H1 (cell line): ENCODE data around the gene PVALB. TPM values are rescaled to one million over a fixed set of nuclear protein-coding genes. Genes with fewer than 3 reads are reported as not detected.

ENCODE experiments used
- CTCF ChIA-PET: fragments of 300-600 bp; sonication (Branson Sonifier 250); formaldehyde crosslinking; loops from one replicate; lab custom pipeline; 2021; ENCODE audit not compliant: partially characterized antibody; lab: Charles Lee
- POLR2A ChIA-PET: fragments of 300-600 bp; sonication (Branson Sonifier 250); formaldehyde crosslinking; loops from one replicate; lab custom pipeline; 2021; ENCODE audit warnings: inconsistent platforms; ENCODE audit not compliant: partially characterized antibody; lab: Charles Lee
- DNase-seq, 2 experiments: peaks; one replicate each; pipeline versions ENCODE4 v3.0.0 to v3.0.0-alpha.2; 2010 to 2022; ENCODE audit warnings: low spot score in 2 of 2, low read depth in 1 of 2, mixed read lengths in 1 of 2
- FAIRE-seq: peaks from 2 replicates; lab custom pipeline; 2011; peaks lifted over from hg19 to GRCh38; lab: Jason Lieb, UNC
- H2AFZ ChIP-seq: 2 replicates; pipeline ENCODE4 v1.8.1; 2012; ENCODE audit warnings: low read length, inconsistent platforms
- H2AK5ac ChIP-seq: 2 replicates; pipeline ENCODE4 v1.6.1; 2013; ENCODE audit warnings: low read depth, low read length
- H2BK120ac ChIP-seq: replicated peaks from 2 replicates; pipeline ENCODE3; 2013; ENCODE audit warnings: low read depth, low read length, inconsistent platforms
- H2BK12ac ChIP-seq: 2 replicates; pipeline ENCODE4 v1.6.1; 2013; ENCODE audit warnings: low read depth, low read length
- H2BK15ac ChIP-seq: 2 replicates; pipeline ENCODE4 v1.6.1; 2013; ENCODE audit warnings: low read length
- H2BK20ac ChIP-seq: 2 replicates; pipeline ENCODE4 v1.6.1; 2013; ENCODE audit warnings: low read length
- H2BK5ac ChIP-seq: 2 replicates; pipeline ENCODE4 v1.6.1; 2013; ENCODE audit warnings: low read depth, low read length
- H3K14ac ChIP-seq: 2 replicates; pipeline ENCODE4 v1.6.1; 2013; ENCODE audit warnings: inconsistent platforms; ENCODE audit not compliant: insufficient read length
- H3K18ac ChIP-seq: 2 replicates; pipeline ENCODE4 v1.6.1; 2013; ENCODE audit warnings: low read length; ENCODE audit errors: extremely low read depth
- H3K23ac ChIP-seq: 2 replicates; pipeline ENCODE4 v1.6.1; 2013; ENCODE audit warnings: inconsistent platforms; ENCODE audit not compliant: insufficient read length
- H3K23me2 ChIP-seq: 2 replicates; pipeline ENCODE4 v1.6.1; 2013; ENCODE audit warnings: low read depth, low read length
- H3K27ac ChIP-seq: 2 replicates; pipeline ENCODE4 v1.6.1; 2011; ENCODE audit warnings: low read depth, low read length, inconsistent platforms
- H3K27me3 ChIP-seq, 4 experiments: replicated peaks in 1 of 4; 1 replicate in 1 of 4; 2 replicates in 3 of 4; pipeline versions ENCODE4 v1.6.1 to v1.8.1; 2011 to 2013; ENCODE audit warnings: low read length in 3 of 4, mild to moderate bottlenecking in 3 of 4, inconsistent platforms in 2 of 4, mixed read lengths in 2 of 4, moderate library complexity in 1 of 4; ENCODE audit not compliant: control insufficient read depth in 3 of 4, insufficient read depth in 3 of 4; ENCODE audit errors: extremely low read depth in 1 of 4
- H3K36me3 ChIP-seq, 4 experiments: 2 replicates each; pipeline versions ENCODE4 v1.6.1 to v1.8.1; 2011 to 2013; ENCODE audit warnings: mild to moderate bottlenecking in 4 of 4, low read length in 3 of 4, moderate library complexity in 2 of 4, control low read depth in 1 of 4, inconsistent platforms in 1 of 4; ENCODE audit not compliant: insufficient read depth in 4 of 4, control insufficient read depth in 2 of 4
- H3K4ac ChIP-seq: replicated peaks from 2 replicates; pipeline ENCODE3; 2013; ENCODE audit warnings: low read length, low read depth, mixed read lengths, inconsistent platforms; ENCODE audit not compliant: insufficient read length
- H3K4me1 ChIP-seq, 4 experiments: replicated peaks in 1 of 4; 1 replicate in 1 of 4; 2 replicates in 3 of 4; pipeline versions ENCODE4 v1.6.1 to v1.8.1; 2011 to 2013; ENCODE audit warnings: low read length in 3 of 4, inconsistent platforms in 2 of 4, mixed read lengths in 1 of 4; ENCODE audit not compliant: insufficient read depth in 4 of 4, control insufficient read depth in 3 of 4
- H3K4me2 ChIP-seq, 2 experiments: 2 replicates each; pipeline versions ENCODE4 v1.6.1 to v1.8.1; 2011 to 2013; ENCODE audit warnings: low read depth in 2 of 2, low read length in 2 of 2, control low read depth in 1 of 2, inconsistent platforms in 1 of 2, mild to moderate bottlenecking in 1 of 2; ENCODE audit not compliant: insufficient read depth in 1 of 2
- H3K4me3 ChIP-seq, 4 experiments: fragments of 200-600, 300-600 bp in 1 of 4; sonication (generic), shearing (Covaris generic), sonication (Bioruptor Twin) in 1 of 4; 2 replicates each; pipeline versions ENCODE4 v1.5.1 to v1.8.1; 2011 to 2016; ENCODE audit warnings: low read length in 4 of 4, low read depth in 3 of 4, control low read depth in 2 of 4, inconsistent platforms in 2 of 4, mild to moderate bottlenecking in 2 of 4, mixed read lengths in 1 of 4, moderate library complexity in 1 of 4; ENCODE audit not compliant: insufficient read depth in 2 of 4; ENCODE audit errors: extremely low read depth in 1 of 4
- H3K56ac ChIP-seq: replicated peaks from 2 replicates; pipeline ENCODE3; 2013; ENCODE audit warnings: low read depth, mild to moderate bottlenecking, mixed read lengths, low read length, inconsistent platforms; ENCODE audit not compliant: insufficient read length
- H3K79me1 ChIP-seq: 2 replicates; pipeline ENCODE4 v1.6.1; 2013; ENCODE audit warnings: low read depth, low read length, control low read depth
- H3K79me2 ChIP-seq, 2 experiments: 2 replicates each; pipeline versions ENCODE4 v1.6.1 to v1.8.1; 2012 to 2013; ENCODE audit warnings: low read length in 2 of 2, mild to moderate bottlenecking in 2 of 2, inconsistent platforms in 1 of 2; ENCODE audit not compliant: insufficient read depth in 2 of 2, control insufficient read depth in 1 of 2
- H3K9ac ChIP-seq, 4 experiments: replicated peaks in 1 of 4; 1 replicate in 1 of 4; 2 replicates in 3 of 4; pipeline versions ENCODE4 v1.6.1 to v1.8.1; 2011 to 2013; ENCODE audit warnings: low read depth in 3 of 4, low read length in 3 of 4, control low read depth in 2 of 4, mild to moderate bottlenecking in 2 of 4, moderate library complexity in 2 of 4, inconsistent platforms in 1 of 4; ENCODE audit errors: extremely low read depth in 1 of 4
- H3K9me3 ChIP-seq, 2 experiments: 2 replicates each; pipeline versions ENCODE4 v1.6.1 to v1.8.1; 2012 to 2013; ENCODE audit warnings: mild to moderate bottlenecking in 2 of 2, moderate library complexity in 2 of 2, control low read depth in 1 of 2, inconsistent platforms in 1 of 2, low read depth in 1 of 2, low read length in 1 of 2, mixed read lengths in 1 of 2; ENCODE audit not compliant: insufficient read depth in 2 of 2
- H4K20me1 ChIP-seq, 2 experiments: replicated peaks in 1 of 2; 2 replicates each; pipeline versions ENCODE3 to v1.8.1; 2011 to 2013; ENCODE audit warnings: inconsistent platforms in 2 of 2, low read length in 2 of 2, mild to moderate bottlenecking in 1 of 2; ENCODE audit not compliant: insufficient read depth in 2 of 2, control insufficient read depth in 1 of 2
- H4K5ac ChIP-seq: 2 replicates; pipeline ENCODE4 v1.6.1; 2013; ENCODE audit warnings: low read length, low read depth, mixed read lengths, inconsistent platforms; ENCODE audit not compliant: insufficient read length
- H4K8ac ChIP-seq: 2 replicates; pipeline ENCODE4 v1.8.0; 2013; ENCODE audit warnings: mild to moderate bottlenecking, moderate library complexity, low read length, inconsistent platforms; ENCODE audit not compliant: insufficient read depth; ENCODE audit errors: extremely low read depth
- H4K91ac ChIP-seq: replicated peaks from 2 replicates; pipeline ENCODE3; 2013; ENCODE audit warnings: low read length, mixed read lengths, inconsistent platforms; ENCODE audit not compliant: insufficient read length
- ASH2L ChIP-seq: fragments of 200-600, 300-600 bp; sonication (generic); IDR thresholded peaks from one replicate; pipeline ENCODE4 v1.7.1; 2017; ENCODE audit warnings: low read length
- ATF3 ChIP-seq: IDR thresholded peaks from 2 replicates; pipeline ENCODE4 v1.6.1; 2011; ENCODE audit warnings: low read depth, mild to moderate bottlenecking, low read length; ENCODE audit not compliant: insufficient read depth
- BACH1 ChIP-seq: IDR thresholded peaks from 2 replicates; pipeline ENCODE4 v1.6.1; 2012; ENCODE audit warnings: low read length, improper control_type of control experiment
- CTCF ChIP-seq, 3 experiments: IDR thresholded peaks; 1 replicate in 2 of 3; 2 replicates in 1 of 3; pipeline versions ENCODE4 v1.5.1 to v1.6.1; 2011; ENCODE audit warnings: low read length in 3 of 3, mild to moderate bottlenecking in 3 of 3, inconsistent platforms in 2 of 3, low read depth in 1 of 3, moderate library complexity in 1 of 3; ENCODE audit not compliant: insufficient read depth in 1 of 3; ENCODE audit errors: control extremely low read depth in 1 of 3
- FOSL1 ChIP-seq: IDR thresholded peaks from 2 replicates; pipeline ENCODE4 v1.6.1; 2011; ENCODE audit warnings: mild to moderate bottlenecking, low read depth, low read length, moderate library complexity; ENCODE audit not compliant: insufficient read depth
- HDAC2 ChIP-seq, 2 experiments: fragments of 300-600 bp in 1 of 2; sonication (generic) in 1 of 2; IDR thresholded peaks; 2 replicates each; pipeline ENCODE4 v1.6.1; 2011 to 2012; ENCODE audit warnings: low read depth in 2 of 2, low read length in 2 of 2, mild to moderate bottlenecking in 2 of 2, moderate library complexity in 2 of 2, borderline replicate concordance in 1 of 2, inconsistent platforms in 1 of 2
- SIN3A ChIP-seq, 2 experiments: IDR thresholded peaks in 1 of 2; conservative IDR thresholded peaks in 1 of 2; 2 replicates each; pipeline ENCODE4 v1.6.1; 2011 to 2012; ENCODE audit warnings: low read length in 2 of 2, improper control_type of control experiment in 1 of 2, low read depth in 1 of 2, mild to moderate bottlenecking in 1 of 2
- YY1 ChIP-seq: IDR thresholded peaks from 2 replicates; pipeline ENCODE4 v1.6.1; 2011; ENCODE audit warnings: low read depth, mild to moderate bottlenecking, low read length
- WGBS, 2 experiments: shearing (Covaris generic) in 1 of 2; methylation state at CpG; one replicate each; pipeline versions ENCODE4 v1.1.6 to v1.1.7; 2013 to 2015; ENCODE audit warnings: low lambda C conversion rate in 2 of 2, mixed read lengths in 2 of 2, inconsistent platforms in 1 of 2, low coverage in 1 of 2, missing lambda C conversion rate in 1 of 2; ENCODE audit not compliant: insufficient replicate concordance in 2 of 2, insufficient coverage in 1 of 2, insufficient read length in 1 of 2; ENCODE audit errors: extremely low coverage in 1 of 2, missing lambda C conversion rate in 1 of 2; 5-methylcytosine and 5-hydroxymethylcytosine counted together
- polyA plus RNA-seq, 7 experiments: library from polyadenylated mRNA; depleted of rRNA in 3 of 7; stranded (reverse) in 5 of 7; unstranded in 2 of 7; fragments of >200 nt in 5 of 7; fragments of 200-250 nt in 2 of 7; gene quantifications; 1 replicate in 5 of 7; 2 replicates in 1 of 7; 4 replicates in 1 of 7; pipeline versions ENCODE4 v1.2.1 to v1.2.3, GENCODE V29; 2011 to 2013; ENCODE audit warnings: missing spikeins in 2 of 7, mixed read lengths in 2 of 7
- total RNA-seq: library from RNA; stranded (reverse); fragmentation: NEBNext Ultra II Directional; extraction: Animal tissue kit (Norgen Biotek cat#: 25700); gene quantifications from 2 replicates; pipeline ENCODE4 v1.2.1, GENCODE V29; 2021

PVALB gene
- total and polyA plus RNA-seq, 2 of the 8 experiments (the other 6 are each of a cell fraction or from before 2014, with no cell fraction given): 1.7 to 5.4 TPM

- peaks cover 3 to 6% (median 4%) of the 10 kb centered on the region in 4 experiments; a peak in 4 of 8 replicates for H3K36me3 ChIP-seq
- CTCF ChIA-PET: interaction anchor here (0.7 to 6.4 kb wide), 52 partner anchors 8 to 259 kb away, joined by 3 to 60 read pairs (median 4); partner anchors contain the start of genes IFT27 and NCF4
- H3K27me3 ChIP-seq: peaks cover 0 to 3% (median 0%) of the 10 kb centered on the region in 4 experiments; a peak in 2 of 7 replicates
- no peak overlapping the region for H2BK120ac ChIP-seq
- peaks cover 0 to 7% (median 0%) of the 10 kb centered on the region in 4 experiments; a peak in 2 of 7 replicates for H3K4me1 ChIP-seq
- POLR2A ChIA-PET: interaction anchor here (1.0 kb wide), 1 partner anchor 15 kb away, joined by 4 read pairs; no protein-coding TSS in a partner anchor
- no peak overlapping the region for H2AK5ac ChIP-seq
- H2BK5ac ChIP-seq: no peak overlapping the region
- H3K23me2 ChIP-seq: no peaks in the 10 kb centered on the region
- no peak overlapping the region for H3K9ac ChIP-seq
- H3K4me3 ChIP-seq: no peak overlapping the region
- no peaks in the 10 kb centered on the region for H3K9me3 ChIP-seq
- no peak overlapping the region for H3K18ac ChIP-seq
- H3K56ac ChIP-seq: no peak overlapping the region
- no peak overlapping the region for H2BK12ac ChIP-seq
- H3K4me2 ChIP-seq: no peak overlapping the region
- peaks cover 0 to 2% of the 10 kb centered on the region in 2 experiments for H4K20me1 ChIP-seq
- H3K27ac ChIP-seq: no peak overlapping the region
- H4K5ac ChIP-seq: no peak overlapping the region
- no peak overlapping the region for H3K14ac ChIP-seq
- FAIRE-seq (no peak), DNase-seq (peak; percentile 63 to 92)
- H3K23ac ChIP-seq: no peak overlapping the region
- no peak overlapping the region for H2BK15ac ChIP-seq
- H2BK20ac ChIP-seq: no peak overlapping the region
- H2AFZ ChIP-seq: no peak overlapping the region
- H3K79me1 ChIP-seq: no peaks in the 10 kb centered on the region
- H4K8ac ChIP-seq: 0 out of 2 replicates have a peak overlapping the region, but pooled peaks have one; percentile 52
- no peaks in the 10 kb centered on the region for H3K79me2 ChIP-seq
- WGBS, 2 experiments: 78% methylated on average over 19 of the region's 19 CpGs; no CpG with 5 or more reads in 1 of the 2 experiments
- no peak overlapping the region for H4K91ac ChIP-seq
- no peak overlapping the region for H3K4ac ChIP-seq
- TF ChIP-seq SIN3A (conservative IDR thresholded peaks at IDR 0.05 in 1 of 2, IDR thresholded peaks at IDR 0.05 in 1 of 2; ENCODE audit: low read depth in 1 of 2, low read length in 2 of 2) (0 out of 4 replicates have a peak, but pooled peaks of 1 of the 2 experiments have one; percentile 30), YY1 (peak; percentile 57; the same call in 1 of the 2 replicates), HDAC2 (IDR thresholded peaks at IDR 0.05; ENCODE audit: borderline replicate concordance in 1 of 2, low read depth in 2 of 2, low read length in 2 of 2) (no peak), ASH2L (no peak), BACH1 (no peak), FOSL1 (no peak), CTCF (IDR thresholded peaks at IDR 0.05; ENCODE audit: control extremely low read depth in 1 of 3, insufficient read depth in 1 of 3, low read depth in 1 of 3, low read length in 3 of 3) (peak; percentile 90 to 95 (median 95)), ATF3 (no peak)
Observed at GRCh38 chr22:36757668-36758211, 59.1 kb downstream of the PVALB start.
